GM21381 (cell line): ENCODE data around the gene EPRS1.

ENCODE experiments used
- ATAC-seq: cut with Tn5 transposase; IDR thresholded peaks from one replicate; pipeline ENCODE4 v1.9.1; 2021; ENCODE audit warnings: mild to moderate bottlenecking, moderate library complexity; ENCODE audit not compliant: unreplicated experiment

Gene EPRS1

DNA sequence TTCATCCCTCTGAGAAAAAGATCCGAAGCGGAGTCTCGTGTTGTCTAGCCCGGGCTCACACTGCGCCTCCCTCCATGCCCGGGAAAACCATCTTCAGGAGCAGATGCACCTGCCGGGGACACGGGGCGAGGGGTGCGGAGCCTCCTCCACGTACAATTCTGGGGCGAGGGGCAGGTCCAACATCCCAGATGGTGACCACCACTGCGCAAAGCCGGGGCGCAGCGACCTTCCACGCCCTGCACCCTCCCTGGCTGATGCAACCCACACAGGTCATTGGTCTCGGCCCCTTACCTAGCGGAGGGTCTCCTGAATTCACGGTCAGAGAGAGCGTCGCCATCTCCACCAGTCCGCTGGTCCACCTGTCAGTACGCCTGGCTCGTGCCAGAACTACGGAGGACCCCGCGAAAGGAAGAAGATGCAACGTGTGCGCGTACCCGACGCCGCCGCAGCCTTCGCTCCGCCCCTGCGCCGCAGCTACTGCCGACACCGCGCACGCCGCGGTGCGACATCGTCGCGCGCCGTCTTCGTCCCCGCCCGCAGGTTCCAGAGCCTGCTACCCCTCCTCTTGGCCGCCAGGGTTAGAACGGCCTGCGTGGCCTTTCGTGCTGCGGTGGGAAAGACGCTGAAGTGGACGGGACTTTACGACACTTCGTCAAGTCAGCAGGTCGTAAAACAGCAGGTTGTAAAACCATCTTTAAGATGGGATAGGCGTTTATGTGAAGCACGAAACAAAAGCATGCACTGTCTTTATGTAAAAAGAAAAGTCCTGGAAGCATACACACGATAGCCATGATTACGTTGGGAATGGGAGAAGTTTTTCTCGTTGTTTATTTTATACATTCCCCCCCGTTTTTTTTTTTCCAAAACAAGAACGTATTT, at the start of gene EPRS1:
Gene EPRS1 (minus strand): TSS at position 454 of the 879 bp plus-strand sequence. CDS start 117 bp downstream, at position 337.
- ATAC-seq = peak; percentile 99

- peak; percentile 66 for ATAC-seq
These were observed 48.0 kb upstream of the EPRS1 start, which contains the start of gene IARS2 for GRCh38 chr1:220094016-220094911. Gene IARS2, plus strand, starts transcription at chr1:220094132. Its CDS starts 85 bp downstream, at chr1:220094217.

GRCh38 chr1:220093361-220094015, 47.2 kb upstream of the EPRS1 start:
- peak; percentile 0 for ATAC-seq

DNA sequence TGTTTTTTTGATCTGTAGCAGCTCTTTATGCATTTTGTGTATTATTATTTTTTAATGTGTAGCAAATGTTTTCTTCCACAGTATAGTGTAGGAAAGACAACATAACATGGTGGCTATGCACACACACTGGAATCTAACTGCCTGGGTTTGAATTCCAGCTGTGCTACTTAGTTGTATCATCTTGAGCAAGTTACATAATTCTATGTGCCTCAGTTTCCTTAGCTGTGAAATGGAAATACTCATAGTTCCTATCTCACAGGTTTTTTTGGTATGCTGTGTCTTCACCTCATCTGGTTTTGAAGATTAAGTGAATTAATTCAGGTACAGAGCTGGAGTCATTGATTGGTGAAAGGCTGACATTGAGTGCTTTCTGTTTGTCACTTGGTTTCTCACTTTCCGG, 46.4 kb upstream of the EPRS1 start:
- no peak for ATAC-seq

GRCh38 chr1:220089650-220090556, 43.6 kb upstream of the EPRS1 start, which contains the start of gene BPNT1:
Gene BPNT1, minus strand, starts transcription at chr1:220089788. Its CDS starts 9,942 bp downstream, at chr1:220079846.
- ATAC-seq = peak; percentile 58

GRCh38 chr1:220086261-220086686, 40.0 kb upstream of the EPRS1 start:
- peak; percentile 46 for ATAC-seq

GRCh38 chr1:220084460-220084859, 38.2 kb upstream of the EPRS1 start:
- no peak for ATAC-seq

- no peak for ATAC-seq
These were observed 31.6 kb upstream of the EPRS1 start for GRCh38 chr1:220077887-220078286.

DNA sequence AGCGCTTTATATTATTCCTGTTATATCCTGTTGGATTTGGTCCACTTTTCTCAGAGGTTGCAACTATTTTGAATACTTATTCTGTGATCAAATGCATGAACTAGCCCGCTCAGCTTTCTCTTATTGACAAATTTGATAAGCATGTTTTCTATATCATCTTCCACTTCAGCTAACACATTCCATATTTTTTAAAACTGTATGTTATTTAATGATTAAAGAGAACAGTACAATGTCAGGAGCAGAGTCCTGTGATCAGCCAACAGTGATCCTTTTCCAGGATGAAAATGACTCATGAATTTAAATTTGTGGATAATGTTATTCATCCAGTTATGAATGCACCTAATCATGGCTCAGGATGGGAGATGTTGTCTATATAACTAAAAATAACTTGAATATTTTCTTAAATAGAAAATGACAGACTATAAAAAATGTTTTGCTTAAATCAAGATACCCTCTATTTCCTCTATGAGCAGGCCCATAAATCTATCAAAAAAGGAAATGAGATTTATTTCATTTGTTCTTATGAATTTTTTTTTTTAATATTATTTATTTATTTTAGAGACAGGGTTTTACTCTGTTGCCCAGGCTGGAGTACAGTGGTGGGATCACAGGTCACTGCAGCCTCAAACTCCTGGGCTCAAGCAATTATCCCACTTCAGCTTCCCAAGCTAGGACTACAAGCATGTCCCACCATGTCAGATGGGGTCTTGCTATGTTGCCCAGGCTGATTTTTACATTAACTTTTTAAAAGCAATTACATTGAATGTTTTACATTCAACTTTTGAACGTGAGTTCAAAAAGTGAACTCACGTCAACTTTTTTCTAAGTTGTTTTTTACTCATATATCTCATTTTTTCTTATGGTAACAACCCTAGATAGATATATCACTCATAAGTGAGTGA, 30.8 kb upstream of the EPRS1 start:
- ATAC-seq = no peak

DNA sequence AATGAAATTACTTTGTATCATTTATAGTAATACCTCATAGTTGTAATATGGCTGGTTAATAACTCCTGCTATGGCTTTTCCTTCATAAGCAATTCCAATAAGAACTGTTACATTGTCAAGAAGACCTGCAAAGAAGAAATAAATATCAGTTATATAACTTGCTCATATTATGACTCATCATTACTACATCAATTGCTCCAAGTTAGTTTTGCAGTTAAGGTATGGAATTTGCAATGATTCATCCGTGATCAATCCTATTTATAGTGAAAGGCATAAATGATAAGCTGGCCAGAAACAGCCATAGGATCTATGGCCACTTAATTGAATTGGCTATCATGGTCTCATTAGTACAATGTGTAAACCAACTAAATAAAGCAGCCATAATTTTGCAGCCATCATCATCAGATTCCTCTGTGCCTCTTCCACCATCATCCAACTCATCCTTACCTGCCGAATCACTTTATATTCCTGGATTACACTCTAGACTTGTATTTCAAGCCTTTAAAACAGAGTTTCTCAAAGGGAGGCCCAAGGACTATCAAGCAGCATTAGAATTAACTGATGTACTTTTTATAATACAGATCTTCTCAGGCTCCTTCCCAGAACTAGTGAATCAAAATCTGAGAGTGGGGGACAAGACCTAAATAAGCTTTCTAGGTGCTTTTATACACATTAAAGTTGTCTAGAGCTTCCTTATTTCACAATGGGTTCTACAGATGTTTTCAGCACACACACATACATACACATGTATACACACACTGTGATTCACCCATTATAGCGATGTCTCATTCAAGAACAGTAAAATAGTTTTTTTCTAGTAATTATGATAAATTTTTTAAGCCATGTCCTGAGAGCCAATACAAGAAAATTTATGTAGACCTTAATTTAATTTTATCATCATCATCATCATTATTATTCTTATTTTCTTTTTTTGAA, 21.2 kb upstream of the EPRS1 start:
- no peak for ATAC-seq

- no peak for ATAC-seq
These were observed 16.3 kb upstream of the EPRS1 start for GRCh38 chr1:220062629-220063028.

DNA sequence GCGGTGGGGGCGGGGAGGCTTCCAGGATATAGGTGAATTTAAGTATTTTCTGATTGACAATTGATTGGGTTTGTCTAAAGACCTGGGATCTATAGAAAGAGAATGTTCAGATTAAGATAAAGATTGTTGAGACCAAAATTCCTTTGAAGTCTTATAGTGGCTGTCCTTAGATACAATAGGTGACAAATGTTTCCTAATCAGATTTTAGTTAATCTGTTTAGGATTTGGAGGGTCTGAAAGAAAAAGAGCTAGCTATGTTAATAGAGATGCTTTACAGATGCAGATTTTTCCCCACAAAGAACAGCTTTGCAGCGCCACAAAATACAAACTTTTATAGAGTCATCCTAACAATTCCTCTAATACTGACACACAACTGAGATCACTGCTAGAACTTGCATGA, 14.6 kb upstream of the EPRS1 start:
- ATAC-seq = no peak

DNA sequence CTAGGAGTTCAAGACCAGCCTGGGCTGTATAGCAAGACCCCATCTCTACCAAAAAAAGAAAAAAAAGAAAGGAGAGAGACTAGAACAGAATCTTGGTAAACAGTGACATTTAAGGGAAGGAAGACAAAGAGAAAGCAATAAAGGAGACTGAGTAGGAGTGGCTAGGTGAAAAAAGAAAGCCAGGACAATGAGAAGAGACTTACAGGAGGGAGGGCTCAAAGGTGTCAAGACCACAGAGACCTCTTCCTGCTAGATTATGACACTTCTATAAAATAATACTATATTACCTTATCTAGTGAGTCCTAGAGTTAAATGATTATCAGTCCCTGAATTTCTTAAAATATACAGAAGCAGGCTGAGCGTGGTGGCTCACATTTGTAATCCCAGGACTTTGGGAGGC, 10.1 kb upstream of the EPRS1 start:
- no peak for ATAC-seq

DNA sequence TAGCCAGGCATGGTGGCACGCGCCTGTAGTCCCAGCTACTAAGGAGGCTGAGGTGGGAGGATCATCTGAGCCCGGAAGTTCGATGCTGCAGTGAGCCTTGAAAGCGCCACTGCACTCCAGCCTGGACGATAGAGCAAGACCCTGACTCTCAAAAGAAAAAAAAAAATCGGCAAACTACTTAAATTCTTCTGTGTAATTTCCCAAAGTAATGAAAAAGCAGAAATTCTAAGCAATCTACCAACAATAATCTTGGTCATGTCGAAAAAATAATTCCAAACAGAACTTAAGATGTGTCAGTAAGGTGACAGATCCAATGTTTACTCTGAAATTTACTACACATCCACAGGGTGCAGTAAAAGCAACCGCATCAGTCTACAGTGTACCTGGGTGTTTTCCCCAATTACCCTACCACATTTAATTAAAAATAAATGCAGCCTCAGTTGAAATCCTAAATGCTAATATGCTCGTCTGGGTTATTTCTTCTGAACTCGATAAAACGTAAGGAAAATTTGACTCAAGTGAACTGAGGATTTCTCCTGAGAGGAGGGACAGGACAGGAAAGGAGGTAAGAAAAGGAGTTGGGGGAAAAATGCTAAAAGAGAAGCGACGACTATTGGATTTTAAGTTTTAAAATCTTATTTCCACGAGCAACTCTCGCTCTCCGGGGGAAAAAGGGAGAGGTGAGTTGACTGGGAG, 801 bp downstream of the EPRS1 start:
- ATAC-seq = no peak

- ATAC-seq = no peak
These were observed 1.5 kb downstream of the EPRS1 start for GRCh38 chr1:220044678-220045355.

GRCh38 chr1:220043646-220044045, 2.7 kb downstream of the EPRS1 start:
- ATAC-seq = no peak
